Testis (tissue), 3 donors: ENCODE data around the gene RAI1. TPM values are rescaled to one million over a fixed set of nuclear protein-coding genes. Genes with fewer than 3 reads are reported as not detected.

Experiments used
- DNase-seq: peaks from one replicate; pipeline ENCODE4 v3.0.0-alpha.2; 2019
- H3K27ac ChIP-seq, 2 donors: fragments of 200-600 bp; sonication (generic); one replicate each; pipeline ENCODE4 v1.5.1; 2019
- H3K27me3 ChIP-seq: fragments of 200-600 bp; sonication (generic); one replicate; pipeline ENCODE4 v1.5.1; 2019
- H3K36me3 ChIP-seq: fragments of 200-600 bp; sonication (generic); one replicate; pipeline ENCODE4 v1.5.1; 2017; ENCODE audit warnings: low read depth; ENCODE audit errors: missing control alignments
- H3K4me1 ChIP-seq: fragments of 200-600 bp; sonication (generic); one replicate; pipeline ENCODE4 v1.5.1; 2019
- H3K4me3 ChIP-seq, 2 donors: fragments of 200-600 bp; sonication (generic); one replicate each; pipeline ENCODE4 v1.5.1; 2017 to 2019
- H3K9me3 ChIP-seq: fragments of 200-600 bp; sonication (generic); one replicate; pipeline ENCODE4 v1.5.1; 2017
- CTCF ChIP-seq, 3 experiments: fragments of 450-650 bp in 2 of 3; fragments of 200-600 bp in 1 of 3; sonication (generic) in 1 of 3; IDR thresholded peaks; one replicate each; pipeline ENCODE4 v1.5.1; 2016 to 2019; ENCODE audit warnings: antibody characterized with exemption in 3 of 3, mild to moderate bottlenecking in 2 of 3, moderate library complexity in 1 of 3
- POLR2A ChIP-seq: fragments of 450-650 bp; IDR thresholded peaks from one replicate; pipeline ENCODE4 v1.6.1; 2017; ENCODE audit warnings: antibody characterized with exemption, mild to moderate bottlenecking, moderate library complexity
- WGBS, 2 donors: methylation state at CpG; one replicate each; pipeline ENCODE4 v1.1.5; 2018; 5-methylcytosine and 5-hydroxymethylcytosine counted together
- intact Hi-C: fragments of 100-400 bp; cut with DNase I; formaldehyde crosslinking; loops from one replicate; pipeline ENCODE4 v1.15.1; 2023; ENCODE audit warnings: low total_unique reads
- polyA plus RNA-seq: library from polyadenylated mRNA; stranded (reverse); fragments of 350-450 nt; fragmentation: Illumina TruSeq; extraction: RNeasy Lipid Tissue Mini Kit (QIAGEN cat#74804); gene quantifications from one replicate; pipeline ENCODE4 v1.2.3, GENCODE V29; 2014; ENCODE audit warnings: low read depth, low replicate concordance; ENCODE audit not compliant: insufficient read depth
- total RNA-seq, 2 donors: library from RNA; depleted of rRNA; stranded (reverse); fragments of >200 nt; gene quantifications; one replicate each; pipeline ENCODE4 v1.2.3, GENCODE V29; 2016

RAI1 gene
- total and polyA plus RNA-seq, 3 donors from 2014 or later = 17.5 to 44.5 (median 42.8) TPM

GRCh38 chr17:17763136-17763535, 81.9 kb downstream of the RAI1 start:
- 63 to 66% methylated on average over 6 to 9 of the region's 9 CpGs for WGBS, 2 donors

GRCh38 chr17:17763734-17764133, 82.5 kb downstream of the RAI1 start:
- TF ChIP-seq CTCF (IDR thresholded peaks at IDR 0.05) = no peak
- no peak for TF ChIP-seq POLR2A
- WGBS, 2 donors = 88 to 92% methylated on average over 5 of the region's 5 CpGs
- Histone ChIP-seq H3K4me1 (peaks cover 23% of the 10 kb centered on the region), H3K27ac (no peak overlapping the region), H3K27me3 (no peaks in the 10 kb centered on the region), H3K36me3 (no peaks in the 10 kb centered on the region), H3K9me3 (no peaks in the 10 kb centered on the region), H3K4me3 (no peak overlapping the region)
- DNase-seq = no peak
- intact Hi-C loops = no loop called here

More at GRCh38 chr17:17763136-17763535, 81.9 kb downstream of the RAI1 start:
- H3K4me3 ChIP-seq = no peak overlapping the region
- peak; percentile 39 for DNase-seq
- peaks cover 18% of the 10 kb centered on the region for H3K4me1 ChIP-seq
- H3K9me3 ChIP-seq = no peaks in the 10 kb centered on the region
- intact Hi-C loops = no loop called here
- TF ChIP-seq CTCF (IDR thresholded peaks at IDR 0.05) = no peak
- TF ChIP-seq POLR2A = no peak
- no peak overlapping the region for H3K27ac ChIP-seq
- no peaks in the 10 kb centered on the region for H3K27me3 ChIP-seq
- H3K36me3 ChIP-seq = no peaks in the 10 kb centered on the region

GRCh38 chr17:17765359-17766076, 84.3 kb downstream of the RAI1 start:
- no peaks in the 10 kb centered on the region for H3K36me3 ChIP-seq
- no peaks in the 10 kb centered on the region for H3K9me3 ChIP-seq
- no peak overlapping the region for H3K27ac ChIP-seq
- H3K4me3 ChIP-seq = no peak overlapping the region
- peaks cover 25% of the 10 kb centered on the region for H3K4me1 ChIP-seq
- H3K27me3 ChIP-seq = no peaks in the 10 kb centered on the region
- WGBS, 2 donors = 82 to 92% methylated on average over 13 to 14 of the region's 14 CpGs
- intact Hi-C loops = no loop called here
- TF ChIP-seq CTCF (IDR thresholded peaks at IDR 0.05) (no peak), POLR2A (no peak)
- DNase-seq = no peak

- intact Hi-C loops = no loop called here
- Histone ChIP-seq H3K9me3 (no peaks in the 10 kb centered on the region), H3K4me3 (no peak overlapping the region), H3K36me3 (no peaks in the 10 kb centered on the region), H3K27ac (no peak overlapping the region), H3K4me1 (peaks cover 27% of the 10 kb centered on the region), H3K27me3 (no peaks in the 10 kb centered on the region)
- WGBS, 2 donors = 92 to 97% methylated on average over 14 to 19 of the region's 20 CpGs
- no peak for DNase-seq
- TF ChIP-seq CTCF (IDR thresholded peaks at IDR 0.05) = no peak
- no peak for TF ChIP-seq POLR2A
These were observed 85.0 kb downstream of the RAI1 start for GRCh38 chr17:17766077-17766743.
